HG03342 (cell line): ENCODE measurements around the gene CENPF.
"Not testable (repeated sequence)": the region's sequence is repeated elsewhere in the genome, so short reads cannot be mapped to it uniquely, and the experiment has no call there.

Experiments used
- ATAC-seq: cut with Tn5 transposase; IDR thresholded peaks from one replicate; pipeline ENCODE4 v1.9.1; 2021; ENCODE audit warnings: mild to moderate bottlenecking, moderate library complexity; ENCODE audit not compliant: unreplicated experiment

CENPF gene, protein sequence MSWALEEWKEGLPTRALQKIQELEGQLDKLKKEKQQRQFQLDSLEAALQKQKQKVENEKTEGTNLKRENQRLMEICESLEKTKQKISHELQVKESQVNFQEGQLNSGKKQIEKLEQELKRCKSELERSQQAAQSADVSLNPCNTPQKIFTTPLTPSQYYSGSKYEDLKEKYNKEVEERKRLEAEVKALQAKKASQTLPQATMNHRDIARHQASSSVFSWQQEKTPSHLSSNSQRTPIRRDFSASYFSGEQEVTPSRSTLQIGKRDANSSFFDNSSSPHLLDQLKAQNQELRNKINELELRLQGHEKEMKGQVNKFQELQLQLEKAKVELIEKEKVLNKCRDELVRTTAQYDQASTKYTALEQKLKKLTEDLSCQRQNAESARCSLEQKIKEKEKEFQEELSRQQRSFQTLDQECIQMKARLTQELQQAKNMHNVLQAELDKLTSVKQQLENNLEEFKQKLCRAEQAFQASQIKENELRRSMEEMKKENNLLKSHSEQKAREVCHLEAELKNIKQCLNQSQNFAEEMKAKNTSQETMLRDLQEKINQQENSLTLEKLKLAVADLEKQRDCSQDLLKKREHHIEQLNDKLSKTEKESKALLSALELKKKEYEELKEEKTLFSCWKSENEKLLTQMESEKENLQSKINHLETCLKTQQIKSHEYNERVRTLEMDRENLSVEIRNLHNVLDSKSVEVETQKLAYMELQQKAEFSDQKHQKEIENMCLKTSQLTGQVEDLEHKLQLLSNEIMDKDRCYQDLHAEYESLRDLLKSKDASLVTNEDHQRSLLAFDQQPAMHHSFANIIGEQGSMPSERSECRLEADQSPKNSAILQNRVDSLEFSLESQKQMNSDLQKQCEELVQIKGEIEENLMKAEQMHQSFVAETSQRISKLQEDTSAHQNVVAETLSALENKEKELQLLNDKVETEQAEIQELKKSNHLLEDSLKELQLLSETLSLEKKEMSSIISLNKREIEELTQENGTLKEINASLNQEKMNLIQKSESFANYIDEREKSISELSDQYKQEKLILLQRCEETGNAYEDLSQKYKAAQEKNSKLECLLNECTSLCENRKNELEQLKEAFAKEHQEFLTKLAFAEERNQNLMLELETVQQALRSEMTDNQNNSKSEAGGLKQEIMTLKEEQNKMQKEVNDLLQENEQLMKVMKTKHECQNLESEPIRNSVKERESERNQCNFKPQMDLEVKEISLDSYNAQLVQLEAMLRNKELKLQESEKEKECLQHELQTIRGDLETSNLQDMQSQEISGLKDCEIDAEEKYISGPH (N-terminal part only)

DNA sequence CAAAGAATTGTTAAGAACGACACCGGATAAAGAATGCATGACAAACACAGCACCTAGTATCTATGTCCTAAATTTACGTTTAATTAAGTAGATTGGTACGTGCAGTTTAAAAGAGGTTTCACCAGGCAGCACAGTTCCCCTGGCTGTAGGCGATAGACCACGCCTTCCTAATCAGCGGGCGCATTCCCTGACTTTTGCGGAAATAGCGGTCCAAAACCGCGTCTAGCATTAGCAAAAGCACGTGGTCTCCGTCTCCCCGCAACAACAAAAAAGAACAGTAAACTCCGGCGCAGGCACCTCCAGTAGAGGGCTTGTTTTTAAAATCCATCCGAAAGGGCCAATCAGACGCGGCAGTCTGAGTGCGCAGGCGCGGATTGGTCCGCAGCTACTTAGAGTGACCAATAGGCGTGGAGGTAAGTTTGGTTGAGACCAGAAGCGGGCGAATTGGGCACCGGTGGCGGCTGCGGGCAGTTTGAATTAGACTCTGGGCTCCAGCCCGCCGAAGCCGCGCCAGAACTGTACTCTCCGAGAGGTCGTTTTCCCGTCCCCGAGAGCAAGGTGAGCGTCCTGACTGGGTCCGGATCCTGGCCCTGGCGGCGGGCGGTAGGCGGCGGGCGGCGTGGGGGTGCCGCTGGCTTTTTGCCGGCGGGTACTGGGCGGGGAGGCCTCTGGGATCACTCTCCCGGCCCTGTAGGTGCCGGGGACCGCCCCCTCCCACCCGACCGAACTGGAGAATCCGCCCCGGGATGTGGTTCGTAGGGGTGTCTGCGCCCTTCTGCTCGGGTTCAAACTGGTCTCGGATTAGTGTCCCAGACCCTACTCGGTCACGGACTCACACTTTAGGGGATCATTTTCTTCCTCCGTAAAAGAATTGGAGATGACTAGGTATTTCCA lies at the start of gene CENPF:
TSS of gene CENPF (plus strand) at position 432 of the 894 bp plus-strand sequence. CDS start 10,560 bp downstream, outside the sequence.
- ATAC-seq = peak; percentile 99

DNA sequence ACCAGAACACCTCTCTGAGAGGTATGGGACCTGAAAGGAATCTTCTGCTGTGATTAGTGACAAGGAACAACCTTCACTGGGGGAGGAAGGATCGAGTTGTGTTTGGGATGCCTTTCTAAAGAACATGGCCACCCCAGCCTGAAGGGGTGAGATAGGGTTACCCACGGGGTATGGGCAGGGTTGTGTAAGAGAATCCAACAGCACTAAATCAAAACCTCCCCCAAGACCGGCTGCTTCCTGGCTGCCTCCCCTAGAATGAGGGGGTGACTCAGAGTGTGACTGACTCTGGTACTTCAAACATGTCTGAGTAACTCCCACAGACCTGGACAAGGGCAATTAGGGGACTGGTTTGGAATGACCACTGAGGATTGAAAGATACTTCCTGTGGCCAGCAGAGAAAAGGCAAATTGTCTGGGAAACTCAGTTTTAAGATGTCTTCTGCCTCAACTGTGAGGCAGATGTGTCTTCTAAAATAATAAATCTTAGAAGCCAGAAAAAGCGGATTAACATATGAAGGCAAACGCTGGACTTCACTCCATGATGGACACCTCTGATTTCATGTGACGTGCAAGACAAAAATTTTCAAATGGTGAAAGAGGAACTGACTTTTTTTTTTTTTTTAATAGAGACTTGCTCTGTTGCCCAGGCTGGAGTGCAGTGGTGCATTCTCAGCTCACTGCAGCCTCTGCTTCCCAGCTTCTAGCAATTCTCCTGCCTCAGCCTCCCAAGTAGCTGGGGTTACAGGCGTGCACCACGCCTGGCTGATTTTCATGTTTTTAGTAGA lies 44.9 kb upstream of the CENPF start:
- peak; percentile 52 for ATAC-seq

DNA sequence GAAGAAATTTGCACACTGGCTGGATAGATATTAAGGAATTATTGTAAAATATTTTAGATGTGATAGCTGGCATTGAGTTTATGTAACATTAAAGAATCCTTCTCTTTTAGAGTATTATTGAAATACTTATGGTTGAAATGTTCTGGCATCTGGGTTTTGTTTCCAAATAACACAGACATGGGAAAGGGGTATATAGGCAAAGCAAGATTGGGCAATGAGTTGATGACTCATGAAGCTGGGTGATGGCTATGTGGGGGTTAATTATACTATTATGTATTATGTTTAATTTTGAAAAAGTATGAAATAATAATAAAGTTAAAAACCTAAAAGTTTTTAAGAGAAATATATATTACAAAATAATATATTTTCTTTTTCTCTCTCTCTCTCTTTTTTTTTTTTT lies 39.1 kb upstream of the CENPF start:
- ATAC-seq = no peak

DNA sequence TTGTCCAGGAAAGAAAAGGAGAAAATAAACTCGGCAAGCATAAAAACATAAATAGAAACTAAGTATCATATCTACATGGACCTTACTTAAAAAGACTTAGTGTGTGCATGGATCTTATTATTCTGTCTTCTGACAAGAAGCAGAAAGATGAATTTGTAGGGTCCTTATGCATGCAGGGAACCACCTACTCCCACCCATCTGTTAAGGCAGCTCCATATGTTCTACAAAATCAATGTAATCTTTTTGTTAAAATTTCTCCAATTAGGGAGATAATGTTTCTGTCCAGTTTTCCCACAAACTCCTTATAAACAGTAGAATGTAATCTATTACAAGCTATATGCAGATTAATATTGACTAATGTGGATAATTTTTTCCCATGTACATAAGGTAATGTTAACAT lies 37.7 kb upstream of the CENPF start:
- no peak for ATAC-seq

DNA sequence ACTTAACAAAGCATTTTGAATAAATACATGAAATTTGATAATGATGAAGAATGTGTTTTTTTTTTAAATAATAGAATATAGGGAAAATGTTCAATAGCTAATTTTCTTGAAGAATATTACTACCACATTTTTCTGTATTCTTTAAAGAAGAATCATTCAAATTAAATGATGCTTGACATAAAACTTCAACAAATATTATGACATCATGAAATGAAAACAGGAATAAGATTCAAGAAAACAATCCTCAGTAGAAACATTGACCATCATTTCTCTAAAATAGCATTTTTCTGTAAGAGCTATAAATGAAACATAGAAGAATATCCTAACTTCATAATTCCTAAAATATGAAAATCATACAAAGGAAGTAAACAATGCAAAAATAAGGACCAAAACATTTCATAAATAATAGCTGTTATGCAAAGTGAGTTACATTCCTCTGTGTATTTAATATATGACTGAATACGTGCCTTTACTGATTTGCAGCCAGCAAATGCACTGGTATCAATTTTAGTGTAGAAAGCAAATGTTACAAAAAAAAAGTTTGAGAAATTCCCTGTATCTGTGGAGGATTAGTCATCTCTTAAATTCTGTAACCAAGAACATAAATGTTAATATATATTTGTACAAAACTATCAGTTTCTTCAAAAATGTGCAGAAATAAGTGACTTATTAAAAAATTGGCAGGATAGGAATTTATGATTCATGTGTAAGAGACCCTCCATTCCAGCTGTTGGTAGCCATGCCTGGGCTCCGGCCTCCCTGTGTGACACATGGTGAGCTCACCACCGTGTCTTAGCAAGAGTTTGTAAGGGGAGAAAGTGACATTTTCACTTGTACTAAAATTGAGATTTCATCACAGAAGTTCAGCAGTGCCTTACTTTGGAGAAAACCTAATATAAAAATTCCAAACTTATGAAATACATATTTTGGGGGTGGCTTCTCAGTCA lies 36.6 kb upstream of the CENPF start:
- no peak for ATAC-seq

DNA sequence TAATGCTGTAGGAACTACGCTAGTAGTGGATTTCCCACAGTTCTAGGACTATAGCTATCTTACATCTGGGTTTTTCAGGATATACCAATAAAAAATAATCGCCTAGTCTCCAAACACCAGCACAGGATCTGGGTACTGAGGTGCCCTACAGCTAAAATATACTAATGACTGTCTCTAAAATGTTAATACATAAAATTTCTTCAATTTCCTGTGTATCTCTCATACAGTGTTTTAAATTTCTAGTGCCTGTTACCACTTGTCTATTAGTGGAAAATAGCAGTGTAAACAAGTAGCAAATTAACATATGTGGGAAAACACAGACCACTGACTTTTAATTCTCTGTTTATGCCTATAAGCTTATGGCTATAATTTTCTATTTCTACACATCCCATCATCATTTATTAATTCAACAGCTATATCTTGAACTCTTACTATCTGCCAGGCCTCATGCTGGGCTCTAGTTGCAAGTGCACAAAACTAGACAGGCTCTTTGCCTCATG lies 35.5 kb upstream of the CENPF start:
- ATAC-seq = no peak

DNA sequence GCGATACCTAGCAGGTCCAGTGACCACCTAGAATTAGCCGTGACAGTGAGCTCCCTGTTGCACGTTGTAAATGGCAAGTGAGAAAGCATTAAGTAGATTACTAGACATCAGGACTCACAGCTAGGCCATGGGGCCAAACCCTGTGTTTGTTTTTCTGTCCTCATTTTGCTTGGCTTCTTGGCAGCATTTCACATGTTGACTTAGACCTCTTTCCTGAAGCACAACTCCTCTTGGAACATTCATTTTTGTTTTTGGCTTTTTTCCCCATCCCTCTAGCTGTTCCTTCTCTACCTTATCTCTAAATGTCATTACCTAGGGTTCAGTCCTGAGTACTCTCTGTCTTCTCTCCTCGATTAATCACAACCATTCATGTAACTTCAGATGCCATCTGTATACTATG lies 34.7 kb upstream of the CENPF start:
- ATAC-seq = no peak

DNA sequence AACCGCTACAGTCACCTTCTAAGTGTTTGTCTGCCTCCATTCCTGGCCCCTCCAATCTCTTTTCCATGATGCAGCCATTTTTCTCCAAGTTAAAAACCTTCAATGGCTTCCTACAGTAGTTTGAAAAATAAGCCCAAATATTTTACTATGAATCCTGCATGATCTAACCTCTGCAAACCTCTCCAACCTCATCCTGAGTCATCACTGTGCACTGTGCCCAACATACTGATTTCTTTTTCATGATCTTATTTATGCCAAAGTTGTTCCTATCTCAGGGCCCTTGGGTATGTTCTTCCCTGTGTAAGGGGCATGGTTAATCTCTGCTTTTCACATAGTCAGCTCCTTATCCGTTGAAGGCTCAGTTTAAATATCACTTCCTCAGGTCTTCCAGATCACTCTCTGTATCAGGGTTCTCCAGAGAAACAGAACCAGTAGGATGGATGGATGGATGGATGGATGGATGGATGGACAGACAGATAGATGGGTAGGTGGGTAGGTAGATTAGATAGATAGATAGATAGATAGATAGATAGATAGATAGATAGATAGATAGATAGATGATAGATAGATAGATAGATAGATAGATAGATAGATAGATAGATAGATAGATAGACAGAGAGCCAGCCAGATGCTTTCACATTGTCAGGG lies 33.5 kb upstream of the CENPF start:
- no peak for ATAC-seq

DNA sequence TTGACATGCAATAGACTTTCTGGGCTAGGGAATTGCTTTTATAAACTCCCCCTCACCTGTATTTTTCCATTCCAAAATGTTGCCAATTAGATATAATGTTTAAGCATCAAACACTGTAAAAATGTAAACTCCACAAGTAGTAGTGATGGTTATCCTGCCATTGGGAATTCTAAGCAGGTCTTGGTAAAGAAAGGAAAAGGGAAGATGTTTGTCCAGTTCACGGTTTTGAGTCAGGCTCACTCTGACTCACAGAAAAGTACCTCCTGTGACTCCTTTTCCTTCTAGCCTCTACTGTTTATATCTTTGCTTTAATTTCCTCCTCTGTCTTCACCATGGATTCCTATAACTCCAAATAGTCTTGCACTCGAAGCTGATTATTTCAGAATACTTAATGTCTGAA lies 32.6 kb upstream of the CENPF start:
- ATAC-seq = no peak

DNA sequence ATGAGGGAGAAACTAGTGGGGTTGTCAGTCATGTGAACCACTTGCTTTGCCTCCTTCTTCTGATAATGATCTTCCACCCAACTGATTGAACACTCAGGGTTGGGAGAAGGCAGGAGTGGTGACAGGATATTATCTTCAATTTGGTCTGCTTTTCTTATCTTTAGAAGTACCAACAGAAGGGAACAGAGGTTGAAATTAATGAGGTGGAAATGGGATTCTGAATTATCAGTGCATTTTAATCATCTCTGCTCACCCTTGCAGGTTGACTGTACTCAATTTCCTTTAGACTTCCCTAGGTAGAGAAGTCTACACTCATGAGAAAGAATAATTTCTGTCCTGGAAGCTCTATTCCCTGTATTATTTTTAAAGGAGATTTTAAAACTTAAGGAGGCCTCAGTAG lies 31.7 kb upstream of the CENPF start:
- no peak for ATAC-seq

DNA sequence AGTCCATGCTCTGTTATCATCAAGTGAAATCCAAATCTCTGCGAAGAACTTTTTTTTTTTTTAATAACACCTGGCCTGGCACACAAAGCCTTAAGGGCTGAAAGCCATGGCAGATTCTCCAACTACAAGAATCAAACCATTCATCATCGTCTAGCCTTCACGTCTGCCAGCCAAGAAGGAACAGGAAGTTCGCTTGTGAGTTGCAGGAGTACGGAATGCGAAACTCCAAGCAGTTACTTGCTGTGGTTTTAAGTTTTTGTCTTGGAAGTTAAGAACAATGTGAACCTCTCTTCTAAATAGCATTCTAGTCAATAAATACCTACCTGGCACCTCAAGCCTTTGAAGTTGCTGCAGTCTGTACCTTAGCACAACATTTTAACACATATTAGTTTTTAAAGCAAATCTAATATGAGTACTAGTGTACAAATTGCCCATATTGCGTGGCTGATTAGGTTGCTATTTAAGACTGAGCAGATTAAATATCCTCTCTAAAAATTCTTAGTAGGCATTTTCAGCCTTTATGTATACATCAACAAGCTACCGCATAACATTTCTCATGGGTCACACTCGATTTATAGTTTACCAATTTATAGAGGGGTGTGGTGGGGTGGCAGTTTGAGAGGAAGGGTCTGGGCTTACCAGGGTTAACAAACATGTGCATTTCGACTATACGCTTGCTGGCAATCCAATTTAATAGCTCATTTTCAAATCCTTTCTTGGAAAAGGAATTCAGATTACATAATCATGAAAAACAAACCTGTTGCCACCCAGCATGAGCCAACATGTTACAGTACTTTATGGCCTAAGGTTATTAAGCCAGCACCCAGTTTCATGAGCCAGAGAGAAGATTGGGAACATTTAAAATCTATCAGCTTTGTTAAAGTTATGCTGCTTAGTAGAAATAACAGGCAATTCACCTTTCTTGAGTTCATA lies 29.3 kb upstream of the CENPF start:
- no peak for ATAC-seq

DNA sequence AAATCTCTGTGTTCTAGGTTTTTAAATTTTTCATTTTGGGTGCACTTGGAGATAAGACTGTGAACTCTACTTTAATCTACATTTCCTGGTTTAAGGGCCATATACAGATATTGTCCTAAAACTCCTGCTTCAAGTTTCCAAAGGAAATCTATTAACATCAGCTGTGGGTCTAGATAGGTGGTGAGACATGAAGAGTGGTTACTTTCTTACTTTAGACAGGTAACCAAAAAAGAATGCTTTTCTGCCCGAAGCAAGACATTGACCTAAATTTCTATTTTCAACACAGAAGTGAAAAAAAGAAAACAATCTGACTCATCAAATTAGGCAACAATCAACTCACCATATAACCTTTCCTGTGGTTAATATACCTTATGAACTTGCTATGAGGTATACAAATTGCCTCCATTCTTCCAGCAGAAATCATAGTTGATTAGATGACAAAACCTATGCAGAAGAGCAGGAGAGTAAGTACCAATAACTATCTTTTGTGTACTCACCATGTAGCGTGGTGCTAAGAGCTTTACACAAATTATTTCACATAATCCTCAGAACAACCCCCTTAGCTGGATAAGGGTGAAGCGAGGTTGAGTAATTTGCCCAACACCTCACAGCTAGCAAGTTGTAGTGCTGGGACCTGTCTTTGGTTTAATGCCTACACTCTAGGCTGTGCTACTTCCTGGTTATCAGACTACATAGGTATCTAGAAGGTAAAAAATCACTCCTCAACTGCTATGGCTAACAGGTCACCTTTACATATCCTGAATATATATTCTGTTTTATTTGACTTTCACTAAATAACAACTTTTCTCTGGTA lies 28.2 kb upstream of the CENPF start:
- ATAC-seq = no peak

DNA sequence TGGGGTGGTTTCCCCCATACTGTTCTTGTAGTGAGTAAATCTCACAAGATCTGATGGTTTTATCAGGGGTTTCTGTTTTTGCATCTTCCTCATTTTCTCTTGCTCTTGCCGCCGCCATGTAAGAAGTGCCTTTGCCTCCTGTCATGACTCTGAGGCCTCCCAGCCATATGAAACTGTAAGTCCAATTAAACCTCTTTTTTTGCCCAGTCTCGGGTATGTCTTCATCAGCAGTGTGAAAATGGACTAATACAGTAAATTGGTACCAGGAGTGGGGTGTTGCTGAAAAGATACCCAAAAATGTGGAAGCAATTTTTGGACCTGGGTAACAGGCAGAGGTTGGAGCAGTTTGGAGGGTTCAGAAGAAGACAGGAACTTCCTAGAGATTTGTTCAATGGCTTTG lies 26.9 kb upstream of the CENPF start:
- not testable (repeated sequence) for ATAC-seq

DNA sequence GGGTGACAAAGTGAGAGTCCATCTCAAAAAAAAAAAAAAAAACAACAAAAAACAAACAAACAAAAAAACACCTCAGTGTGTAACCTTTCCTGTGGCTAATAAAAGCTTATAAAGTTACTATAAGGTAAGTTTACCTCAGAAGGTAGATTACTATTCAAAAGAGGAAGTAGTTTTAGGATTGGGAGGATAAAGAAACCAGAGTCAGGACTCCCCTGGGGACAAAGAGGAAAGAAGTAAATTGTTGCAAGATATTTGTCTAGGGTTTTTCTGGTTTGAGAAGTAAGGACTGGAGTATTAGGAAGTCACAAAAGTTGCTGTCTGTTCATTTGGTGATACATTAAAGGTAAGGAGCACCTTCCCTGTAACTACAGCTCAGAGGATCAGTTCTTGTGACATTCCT lies 23.8 kb upstream of the CENPF start:
- no peak for ATAC-seq

DNA sequence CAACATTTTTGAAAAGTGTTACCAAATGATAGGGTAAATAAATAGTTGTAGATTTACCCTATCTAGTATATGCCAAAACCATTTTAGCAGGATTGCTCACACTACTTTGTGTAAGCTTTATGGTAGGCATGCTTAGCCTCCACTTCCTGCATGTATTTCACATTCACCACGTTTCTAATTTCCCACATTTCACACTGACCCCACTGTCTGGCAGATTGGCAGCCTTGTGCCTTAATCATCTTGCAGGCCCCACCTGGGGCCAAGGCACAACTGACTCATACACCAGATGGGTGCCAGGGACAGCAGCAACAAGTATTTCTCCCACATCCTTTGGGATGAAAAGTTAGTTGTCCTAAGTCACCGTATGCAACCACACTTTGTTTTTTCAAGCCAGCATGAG lies 21.2 kb upstream of the CENPF start:
- ATAC-seq = no peak
